HepG2 (cell line): ENCODE data around the gene LRP5. TPM values are rescaled to one million over a fixed set of nuclear protein-coding genes. Genes with fewer than 3 reads are reported as not detected.

Experiments
- ATAC-seq: fragments of 200-7000 bp; cut with Tn5 transposase; 3 replicates; pipeline ENCODE4 v1.9.1; 2020; ENCODE audit warnings: mild to moderate bottlenecking, moderate library complexity
- BruUV-seq: library from RNA; stranded (reverse); fragments of 400-500 nt; replicated peaks from 2 replicates; lab custom pipeline; 2021; lab: Mats Ljungman, UMichigan
- CTCF ChIA-PET: fragments of 300-600 bp; formaldehyde crosslinking; extraction: SDS; loops from one replicate; lab custom pipeline; 2021; ENCODE audit warnings: low total read pairs, inconsistent platforms, low intra/inter-chr PET ratio; lab: Yijun Ruan, JAX
- POLR2A ChIA-PET: fragments of 350-600 bp; sonication (Branson Sonifier 250); formaldehyde crosslinking; loops from one replicate; lab custom pipeline; 2020; ENCODE audit warnings: antibody characterized with exemption, inconsistent platforms; lab: Yijun Ruan, JAX
- DNase-seq: peaks from one replicate; pipeline ENCODE4 v3.0.0-alpha.2; 2015; ENCODE audit warnings: low spot score
- FAIRE-seq: peaks from 3 replicates; lab custom pipeline; 2011; peaks lifted over from hg19 to GRCh38; lab: Jason Lieb, UNC
- H2AFZ ChIP-seq: one replicate; pipeline ENCODE4 v1.6.1; 2011; ENCODE audit warnings: low read length, inconsistent platforms
- H3K27ac ChIP-seq: fragments of 300-600 bp; 3 replicates; pipeline ENCODE4 v1.8.0; 2011; ENCODE audit warnings: mixed run types, mild to moderate bottlenecking, mixed read lengths, low read length, inconsistent platforms; ENCODE audit not compliant: insufficient read depth; ENCODE audit errors: extremely low read length
- H3K27me3 ChIP-seq, 2 experiments: fragments of 200-600 bp in 1 of 2; 2 replicates in 1 of 2; 3 replicates in 1 of 2; pipeline versions ENCODE4 v1.6.0 to v1.8.0; 2011; ENCODE audit warnings: low read length in 2 of 2, mild to moderate bottlenecking in 2 of 2, moderate library complexity in 2 of 2, inconsistent platforms in 1 of 2; ENCODE audit not compliant: insufficient read depth in 2 of 2, control insufficient read depth in 1 of 2
- H3K36me3 ChIP-seq, 2 experiments: fragments of 200-600 bp in 1 of 2; replicated peaks in 1 of 2; 2 replicates in 1 of 2; 3 replicates in 1 of 2; pipeline versions ENCODE4 v1.5.1 to v1.8.0; 2011; ENCODE audit warnings: low read length in 2 of 2, inconsistent platforms in 1 of 2; ENCODE audit not compliant: insufficient read depth in 2 of 2, control insufficient read depth in 1 of 2
- H3K4me1 ChIP-seq: 2 replicates; pipeline ENCODE4 v1.5.1; 2012; ENCODE audit warnings: low read length, inconsistent platforms; ENCODE audit not compliant: insufficient read depth
- H3K4me2 ChIP-seq: 2 replicates; pipeline ENCODE4 v1.6.0; 2011; ENCODE audit warnings: low read depth, low read length, inconsistent platforms
- H3K4me3 ChIP-seq, 3 experiments: fragments of 200-600 bp in 1 of 3; sonication (generic), shearing (Covaris generic) in 1 of 3; replicated peaks in 1 of 3; 2 replicates each; pipeline ENCODE4 v1.5.1; 2011 to 2016; ENCODE audit warnings: low read length in 3 of 3, inconsistent platforms in 2 of 3, low read depth in 2 of 3, mild to moderate bottlenecking in 2 of 3, control low read depth in 1 of 3, mixed read lengths in 1 of 3; ENCODE audit not compliant: insufficient read depth in 1 of 3
- H3K79me2 ChIP-seq: one replicate; pipeline ENCODE4 v1.6.1; 2011; ENCODE audit warnings: low read length, inconsistent platforms; ENCODE audit not compliant: insufficient read depth
- H3K9ac ChIP-seq: 2 replicates; pipeline ENCODE4 v1.6.0; 2011; ENCODE audit warnings: mild to moderate bottlenecking, low read depth, low read length, inconsistent platforms; ENCODE audit not compliant: insufficient read depth
- H3K9me3 ChIP-seq: 2 replicates; pipeline ENCODE4 v1.5.1; 2012; ENCODE audit warnings: mild to moderate bottlenecking, low read length
- H4K20me1 ChIP-seq: 2 replicates; pipeline ENCODE4 v1.6.0; 2011; ENCODE audit warnings: inconsistent platforms, mild to moderate bottlenecking, low read length, moderate library complexity; ENCODE audit not compliant: insufficient read depth
- AHR ChIP-seq: IDR thresholded peaks from 2 replicates; pipeline ENCODE4 v1.6.1; 2018; ENCODE audit warnings: missing genetic modification reagents, missing compliant biosample characterization
- ELK4 ChIP-seq: sonication (generic); formaldehyde crosslinking; IDR thresholded peaks from 2 replicates; pipeline ENCODE4 v1.9.0; 2021; ENCODE audit warnings: missing genetic modification reagents, borderline replicate concordance
- FOXA3 ChIP-seq: IDR thresholded peaks from 2 replicates; pipeline ENCODE4 v1.6.1; 2016; ENCODE audit warnings: missing genetic modification reagents, missing compliant biosample characterization
- HMG20A ChIP-seq: IDR thresholded peaks from 2 replicates; pipeline ENCODE4 v1.6.1; 2016; ENCODE audit warnings: borderline replicate concordance
- HNF4A ChIP-seq: sonication (generic); formaldehyde crosslinking; IDR thresholded peaks from 2 replicates; pipeline ENCODE4 v1.4.0; 2020; ENCODE audit warnings: missing genetic modification reagents
- HNF4G ChIP-seq, 2 experiments: sonication (generic) in 1 of 2; formaldehyde crosslinking in 1 of 2; IDR thresholded peaks; 2 replicates each; pipeline versions ENCODE4 v1.4.0 to v1.6.1; 2011 to 2020; ENCODE audit warnings: borderline replicate concordance in 2 of 2, low read depth in 2 of 2, mild to moderate bottlenecking in 2 of 2, low read length in 1 of 2, missing genetic modification reagents in 1 of 2, moderate library complexity in 1 of 2
- NR2F6 ChIP-seq, 2 experiments: IDR thresholded peaks; 2 replicates each; pipeline ENCODE4 v1.6.1; 2016; ENCODE audit warnings: antibody characterized with exemption in 1 of 2, mild to moderate bottlenecking in 1 of 2
- ONECUT2 ChIP-seq: sonication (generic); formaldehyde crosslinking; IDR thresholded peaks from 2 replicates; pipeline ENCODE4 v1.4.0; 2020; ENCODE audit warnings: missing genetic modification reagents
- PLSCR1 ChIP-seq: sonication (generic); formaldehyde crosslinking; IDR thresholded peaks from 2 replicates; pipeline ENCODE4 v1.5.0; 2020; ENCODE audit warnings: missing genetic modification reagents, mild to moderate bottlenecking, borderline replicate concordance
- SP4 ChIP-seq: sonication (generic); formaldehyde crosslinking; IDR thresholded peaks from 2 replicates; pipeline ENCODE4 v1.8.1; 2023; ENCODE audit warnings: mild to moderate bottlenecking, missing genetic modification reagents
- ZNF224 ChIP-seq: sonication (generic); formaldehyde crosslinking; IDR thresholded peaks from 2 replicates; pipeline ENCODE4 v1.5.0; 2020; ENCODE audit warnings: mild to moderate bottlenecking, missing genetic modification reagents
- ZNF550 ChIP-seq: sonication (generic); formaldehyde crosslinking; IDR thresholded peaks from 2 replicates; pipeline ENCODE4 v1.4.0; 2020; ENCODE audit warnings: mild to moderate bottlenecking, missing genetic modification reagents, borderline replicate concordance
- WGBS: methylation state at CpG from one replicate; pipeline ENCODE4 v1.1.6; 2017; ENCODE audit warnings: low lambda C conversion rate; 5-methylcytosine and 5-hydroxymethylcytosine counted together
- in situ Hi-C: cut with HindIII; loops from 2 replicates; pipeline ENCODE4 v1.10.0; 2017; ENCODE audit warnings: low pct_unique_long_range_greater_than_20kb; ENCODE audit not compliant: extremely low pct_ligation_motif_present
- intact Hi-C: fragments of 100-400 bp; cut with micrococcal nuclease; formaldehyde crosslinking; loops from one replicate; pipeline ENCODE4 v1.10.0; 2022; ENCODE audit not compliant: unreplicated experiment
- polyA plus RNA-seq, 8 experiments: library from polyadenylated mRNA; depleted of rRNA in 3 of 8; stranded (reverse) in 7 of 8; unstranded in 1 of 8; fragments of >200 nt; fragmentation: Illumina TruSeq in 4 of 8; extraction: Trizol in 4 of 8; gene quantifications; 2 replicates each; pipeline versions ENCODE4 v1.2.1 to v1.2.3, GENCODE V29; 2011 to 2016; ENCODE audit warnings: low read depth in 4 of 8, missing spikeins in 1 of 8, mixed read lengths in 1 of 8; ENCODE audit not compliant: insufficient read depth in 1 of 8
- total RNA-seq, 5 experiments: library from RNA; depleted of rRNA; stranded (reverse); fragments of >200 nt; fragmentation: Illumina TruSeq; extraction: Trizol; gene quantifications; 2 replicates each; pipeline ENCODE4 v1.2.3, GENCODE V29; 2016; ENCODE audit warnings: low read depth in 1 of 5
- TF ChIP-seq, protein P1 (sequence below): sonication (generic); formaldehyde crosslinking; conservative IDR thresholded peaks from 2 replicates; pipeline ENCODE4 v1.8.0; 2022; ENCODE audit warnings: low read depth, missing genetic modification reagents
- TF ChIP-seq, protein P2 (sequence below): sonication (generic); formaldehyde crosslinking; IDR thresholded peaks from 2 replicates; pipeline ENCODE4 v1.4.0; 2020; ENCODE audit warnings: low read depth, missing genetic modification reagents

The LRP5 gene
- total and polyA plus RNA-seq, 2 of the 13 experiments (the other 11 are each of a cell fraction or from before 2014, with no cell fraction given): 40.4 to 64.0 TPM

DNA sequence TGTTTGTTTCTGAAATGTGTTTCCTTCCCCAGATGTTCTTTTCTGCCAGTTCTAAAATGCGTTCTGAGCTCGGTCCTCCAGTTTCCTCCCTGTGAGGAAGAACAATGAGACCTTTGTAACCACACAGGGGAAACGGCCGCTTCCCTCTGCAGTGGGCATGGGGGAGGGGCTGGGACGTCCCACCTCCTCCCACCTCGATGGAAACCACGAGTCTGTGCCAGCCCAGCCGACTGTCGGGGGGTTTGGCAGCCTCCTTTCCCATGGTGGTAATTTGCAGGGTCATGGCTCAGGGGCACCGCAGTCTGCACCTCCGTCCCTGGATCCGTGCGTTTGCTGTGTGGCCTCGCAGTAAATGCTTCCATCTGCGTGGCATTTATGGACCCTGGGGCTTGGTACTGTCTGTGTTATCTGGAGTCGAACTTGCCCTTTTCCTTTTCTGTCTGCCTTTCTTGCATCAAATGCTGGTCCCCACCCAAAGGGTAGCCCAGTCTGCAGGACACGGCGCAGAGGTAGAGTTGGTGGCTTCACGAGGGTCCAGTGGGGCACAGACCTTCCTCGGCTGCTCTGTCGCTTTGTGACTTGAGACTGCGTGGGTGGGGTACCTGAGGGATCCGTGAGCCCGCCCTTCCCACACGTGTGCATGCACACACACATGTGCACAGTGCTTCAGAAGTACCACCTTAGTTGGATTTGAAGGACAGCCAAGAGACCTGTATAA lies 16.1 kb downstream of the LRP5 start:
- peaks cover 99% of the 10 kb centered on the region for H3K79me2 ChIP-seq
- ChIA-PET CTCF (no interaction called here), POLR2A (interaction anchor here (0.9 to 8.9 kb wide), 10 partner anchors 8 to 181 kb away, joined by 3 to 106 read pairs (median 8); partner anchors contain the start of gene C11orf24)
- peak; percentile 89 for FAIRE-seq
- H3K4me2 ChIP-seq: peak overlapping the region; percentile 49
- WGBS: 49% methylated on average over 17 of the region's 25 CpGs
- intact Hi-C loops: loop anchor here (2.0 kb wide), 1 partner anchor 14 kb away; no protein-coding TSS in a partner anchor
- H3K27me3 ChIP-seq: no peaks in the 10 kb centered on the region
- peaks cover 22% of the 10 kb centered on the region for H4K20me1 ChIP-seq
- H2AFZ ChIP-seq: no peak overlapping the region
- peak overlapping the region in 1 of 3 experiments; percentile 27; a peak in 1 of 6 replicates for H3K4me3 ChIP-seq
- H3K4me1 ChIP-seq: peaks cover 100% of the 10 kb centered on the region
- in situ Hi-C loops: no loop called here
- H3K36me3 ChIP-seq: peaks cover 5 to 18% of the 10 kb centered on the region in 2 experiments; a peak in 4 of 5 replicates
- H3K9ac ChIP-seq: peak overlapping the region; percentile 37; the same call in 1 of the 2 replicates
- peak overlapping the region; percentile 82 for H3K27ac ChIP-seq
- BruUV-seq: no TSS peak
- peak; percentile 44 for ATAC-seq
- DNase-seq: peak; percentile 86
- H3K9me3 ChIP-seq: no peaks in the 10 kb centered on the region
- TF ChIP-seq PLSCR1 (no peak), HNF4G (IDR thresholded peaks at IDR 0.05; ENCODE audit: borderline replicate concordance, low read depth, low read length) (peak; percentile 23; the same call in 1 of the 2 replicates), HNF4G (CRISPR knock-in tag; IDR thresholded peaks at IDR 0.05; ENCODE audit: borderline replicate concordance, low read depth) (no peak; the same call in 1 of the 2 replicates), AHR (CRISPR knock-in tag) (no peak), NR2F6 (IDR thresholded peaks at IDR 0.05) (no peak), NR2F6 (CRISPR knock-in tag; IDR thresholded peaks at IDR 0.05) (peak; percentile 37; the same call in 1 of the 2 replicates), ZNF550 (CRISPR knock-in tag) (no peak), HNF4A (CRISPR knock-in tag) (peak; percentile 58), ELK4 (CRISPR knock-in tag) (no peak), SP4 (peak; percentile 35; the same call in 1 of the 2 replicates), HMG20A (CRISPR knock-in tag) (peak; percentile 35; the same call in 1 of the 2 replicates), FOXA3 (0 out of 2 replicates have a peak, but pooled peaks have one; percentile 32), ZNF224 (CRISPR knock-in tag) (0 out of 2 replicates have a peak, but pooled peaks have one; percentile 52), ONECUT2 (CRISPR knock-in tag) (no peak)
- TF ChIP-seq, protein P1, sequence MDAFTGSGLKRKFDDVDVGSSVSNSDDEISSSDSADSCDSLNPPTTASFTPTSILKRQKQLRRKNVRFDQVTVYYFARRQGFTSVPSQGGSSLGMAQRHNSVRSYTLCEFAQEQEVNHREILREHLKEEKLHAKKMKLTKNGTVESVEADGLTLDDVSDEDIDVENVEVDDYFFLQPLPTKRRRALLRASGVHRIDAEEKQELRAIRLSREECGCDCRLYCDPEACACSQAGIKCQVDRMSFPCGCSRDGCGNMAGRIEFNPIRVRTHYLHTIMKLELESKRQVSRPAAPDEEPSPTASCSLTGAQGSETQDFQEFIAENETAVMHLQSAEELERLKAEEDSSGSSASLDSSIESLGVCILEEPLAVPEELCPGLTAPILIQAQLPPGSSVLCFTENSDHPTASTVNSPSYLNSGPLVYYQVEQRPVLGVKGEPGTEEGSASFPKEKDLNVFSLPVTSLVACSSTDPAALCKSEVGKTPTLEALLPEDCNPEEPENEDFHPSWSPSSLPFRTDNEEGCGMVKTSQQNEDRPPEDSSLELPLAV (CRISPR knock-in tag): no peak
- TF ChIP-seq, protein P2, sequence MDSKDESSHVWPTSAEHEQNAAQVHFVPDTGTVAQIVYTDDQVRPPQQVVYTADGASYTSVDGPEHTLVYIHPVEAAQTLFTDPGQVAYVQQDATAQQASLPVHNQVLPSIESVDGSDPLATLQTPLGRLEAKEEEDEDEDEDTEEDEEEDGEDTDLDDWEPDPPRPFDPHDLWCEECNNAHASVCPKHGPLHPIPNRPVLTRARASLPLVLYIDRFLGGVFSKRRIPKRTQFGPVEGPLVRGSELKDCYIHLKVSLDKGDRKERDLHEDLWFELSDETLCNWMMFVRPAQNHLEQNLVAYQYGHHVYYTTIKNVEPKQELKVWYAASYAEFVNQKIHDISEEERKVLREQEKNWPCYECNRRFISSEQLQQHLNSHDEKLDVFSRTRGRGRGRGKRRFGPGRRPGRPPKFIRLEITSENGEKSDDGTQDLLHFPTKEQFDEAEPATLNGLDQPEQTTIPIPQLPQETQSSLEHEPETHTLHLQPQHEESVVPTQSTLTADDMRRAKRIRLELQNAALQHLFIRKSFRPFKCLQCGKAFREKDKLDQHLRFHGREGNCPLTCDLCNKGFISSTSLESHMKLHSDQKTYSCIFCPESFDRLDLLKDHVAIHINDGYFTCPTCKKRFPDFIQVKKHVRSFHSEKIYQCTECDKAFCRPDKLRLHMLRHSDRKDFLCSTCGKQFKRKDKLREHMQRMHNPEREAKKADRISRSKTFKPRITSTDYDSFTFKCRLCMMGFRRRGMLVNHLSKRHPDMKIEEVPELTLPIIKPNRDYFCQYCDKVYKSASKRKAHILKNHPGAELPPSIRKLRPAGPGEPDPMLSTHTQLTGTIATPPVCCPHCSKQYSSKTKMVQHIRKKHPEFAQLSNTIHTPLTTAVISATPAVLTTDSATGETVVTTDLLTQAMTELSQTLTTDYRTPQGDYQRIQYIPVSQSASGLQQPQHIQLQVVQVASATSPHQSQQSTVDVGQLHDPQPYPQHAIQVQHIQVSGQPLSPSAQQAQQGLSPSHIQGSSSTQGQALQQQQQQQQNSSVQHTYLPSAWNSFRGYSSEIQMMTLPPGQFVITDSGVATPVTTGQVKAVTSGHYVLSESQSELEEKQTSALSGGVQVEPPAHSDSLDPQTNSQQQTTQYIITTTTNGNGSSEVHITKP: 0 out of 2 replicates have a peak, but pooled peaks have one; percentile 33
